Measurements from ENCODE around the gene CTCFL.

- no peak for TF ChIP-seq CREB1 (IDR thresholded peaks at IDR 0.05; ENCODE audit: low read depth)
- no peak for TF ChIP-seq CEBPB (IDR thresholded peaks at IDR 0.05)
- no peak for TF ChIP-seq YY1 (IDR thresholded peaks at IDR 0.05; ENCODE audit: low read depth)
- TF ChIP-seq EP300 (IDR thresholded peaks at IDR 0.05; ENCODE audit: borderline replicate concordance) = no peak
- no peak for TF ChIP-seq EGR1 (IDR thresholded peaks at IDR 0.05)
- TF ChIP-seq TCF12 (IDR thresholded peaks at IDR 0.05; ENCODE audit: low read depth) = no peak
Measured at GRCh38 chr20:57539889-57540288, 14.9 kb upstream of the CTCFL start.
